ENCODE results near the gene MMS22L.

GRCh38 chr6:97322226-97322625, 39.2 kb upstream of the MMS22L start:
- TF ChIP-seq CTCF (IDR thresholded peaks at IDR 0.05) (no peak), MYC (IDR thresholded peaks at IDR 0.05; ENCODE audit: borderline replicate concordance, low read length) (no peak), KDM1A (IDR thresholded peaks at IDR 0.05; ENCODE audit: low read depth) (no peak), ATOH8 (CRISPR knock-in tag; IDR thresholded peaks at IDR 0.05; ENCODE audit: low read depth) (no peak), ESRRA (IDR thresholded peaks at IDR 0.05; ENCODE audit: borderline replicate concordance, low read length) (no peak), GATA3 (IDR thresholded peaks at IDR 0.05; ENCODE audit: borderline replicate concordance) (no peak), JUN (IDR thresholded peaks at IDR 0.05) (no peak), NPAS2 (CRISPR knock-in tag; IDR thresholded peaks at IDR 0.05; ENCODE audit: borderline replicate concordance) (no peak), KDM5A (IDR thresholded peaks at IDR 0.05) (no peak), SMC3 (IDR thresholded peaks at IDR 0.05) (no peak), POLR2A (IDR thresholded peaks at IDR 0.05; ENCODE audit: low read length) (no peak)
- TF ChIP-seq, protein P1, sequence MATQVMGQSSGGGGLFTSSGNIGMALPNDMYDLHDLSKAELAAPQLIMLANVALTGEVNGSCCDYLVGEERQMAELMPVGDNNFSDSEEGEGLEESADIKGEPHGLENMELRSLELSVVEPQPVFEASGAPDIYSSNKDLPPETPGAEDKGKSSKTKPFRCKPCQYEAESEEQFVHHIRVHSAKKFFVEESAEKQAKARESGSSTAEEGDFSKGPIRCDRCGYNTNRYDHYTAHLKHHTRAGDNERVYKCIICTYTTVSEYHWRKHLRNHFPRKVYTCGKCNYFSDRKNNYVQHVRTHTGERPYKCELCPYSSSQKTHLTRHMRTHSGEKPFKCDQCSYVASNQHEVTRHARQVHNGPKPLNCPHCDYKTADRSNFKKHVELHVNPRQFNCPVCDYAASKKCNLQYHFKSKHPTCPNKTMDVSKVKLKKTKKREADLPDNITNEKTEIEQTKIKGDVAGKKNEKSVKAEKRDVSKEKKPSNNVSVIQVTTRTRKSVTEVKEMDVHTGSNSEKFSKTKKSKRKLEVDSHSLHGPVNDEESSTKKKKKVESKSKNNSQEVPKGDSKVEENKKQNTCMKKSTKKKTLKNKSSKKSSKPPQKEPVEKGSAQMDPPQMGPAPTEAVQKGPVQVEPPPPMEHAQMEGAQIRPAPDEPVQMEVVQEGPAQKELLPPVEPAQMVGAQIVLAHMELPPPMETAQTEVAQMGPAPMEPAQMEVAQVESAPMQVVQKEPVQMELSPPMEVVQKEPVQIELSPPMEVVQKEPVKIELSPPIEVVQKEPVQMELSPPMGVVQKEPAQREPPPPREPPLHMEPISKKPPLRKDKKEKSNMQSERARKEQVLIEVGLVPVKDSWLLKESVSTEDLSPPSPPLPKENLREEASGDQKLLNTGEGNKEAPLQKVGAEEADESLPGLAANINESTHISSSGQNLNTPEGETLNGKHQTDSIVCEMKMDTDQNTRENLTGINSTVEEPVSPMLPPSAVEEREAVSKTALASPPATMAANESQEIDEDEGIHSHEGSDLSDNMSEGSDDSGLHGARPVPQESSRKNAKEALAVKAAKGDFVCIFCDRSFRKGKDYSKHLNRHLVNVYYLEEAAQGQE (IDR thresholded peaks at IDR 0.05) = no peak
- TF ChIP-seq, protein P2, sequence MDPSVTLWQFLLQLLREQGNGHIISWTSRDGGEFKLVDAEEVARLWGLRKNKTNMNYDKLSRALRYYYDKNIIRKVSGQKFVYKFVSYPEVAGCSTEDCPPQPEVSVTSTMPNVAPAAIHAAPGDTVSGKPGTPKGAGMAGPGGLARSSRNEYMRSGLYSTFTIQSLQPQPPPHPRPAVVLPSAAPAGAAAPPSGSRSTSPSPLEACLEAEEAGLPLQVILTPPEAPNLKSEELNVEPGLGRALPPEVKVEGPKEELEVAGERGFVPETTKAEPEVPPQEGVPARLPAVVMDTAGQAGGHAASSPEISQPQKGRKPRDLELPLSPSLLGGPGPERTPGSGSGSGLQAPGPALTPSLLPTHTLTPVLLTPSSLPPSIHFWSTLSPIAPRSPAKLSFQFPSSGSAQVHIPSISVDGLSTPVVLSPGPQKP (IDR thresholded peaks at IDR 0.05; ENCODE audit: low read depth, low read length) = no peak
- TF ChIP-seq, protein P3, sequence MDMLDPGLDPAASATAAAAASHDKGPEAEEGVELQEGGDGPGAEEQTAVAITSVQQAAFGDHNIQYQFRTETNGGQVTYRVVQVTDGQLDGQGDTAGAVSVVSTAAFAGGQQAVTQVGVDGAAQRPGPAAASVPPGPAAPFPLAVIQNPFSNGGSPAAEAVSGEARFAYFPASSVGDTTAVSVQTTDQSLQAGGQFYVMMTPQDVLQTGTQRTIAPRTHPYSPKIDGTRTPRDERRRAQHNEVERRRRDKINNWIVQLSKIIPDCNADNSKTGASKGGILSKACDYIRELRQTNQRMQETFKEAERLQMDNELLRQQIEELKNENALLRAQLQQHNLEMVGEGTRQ (IDR thresholded peaks at IDR 0.05) = no peak

All from A549 (cell line).